ENCODE results near the gene DEGS2.

Gene DEGS2

DNA sequence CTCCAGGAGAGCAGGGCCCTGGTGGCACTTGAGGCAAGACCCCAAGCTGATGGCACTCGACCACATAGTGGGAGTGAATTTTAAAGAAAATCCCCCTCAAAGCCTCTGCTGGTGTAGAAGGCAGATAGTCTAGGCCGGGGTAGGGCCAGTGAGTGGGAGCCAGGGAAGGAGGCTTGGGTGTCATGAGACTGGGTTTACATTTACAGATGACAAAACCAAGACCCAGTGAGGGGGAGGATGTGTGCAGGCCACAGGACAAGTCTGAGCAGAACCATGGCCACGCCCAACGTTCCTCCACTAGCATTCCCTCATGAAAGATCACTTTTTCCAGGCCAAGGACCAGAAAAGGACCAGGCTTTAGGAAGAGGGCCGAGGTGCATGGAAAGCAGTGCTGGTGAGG is 52.2 kb downstream of the DEGS2 start:
- no peak for DNase-seq (ENCODE audit: low read depth)
- TF ChIP-seq CTCF (IDR thresholded peaks at IDR 0.05; ENCODE audit: low read depth, low read length) (no peak), MYC (IDR thresholded peaks at IDR 0.05; ENCODE audit: low read depth, low read length) (no peak)
- no peak overlapping the region for H3K4me3 ChIP-seq (ENCODE audit: low read depth, low read length)

DNA sequence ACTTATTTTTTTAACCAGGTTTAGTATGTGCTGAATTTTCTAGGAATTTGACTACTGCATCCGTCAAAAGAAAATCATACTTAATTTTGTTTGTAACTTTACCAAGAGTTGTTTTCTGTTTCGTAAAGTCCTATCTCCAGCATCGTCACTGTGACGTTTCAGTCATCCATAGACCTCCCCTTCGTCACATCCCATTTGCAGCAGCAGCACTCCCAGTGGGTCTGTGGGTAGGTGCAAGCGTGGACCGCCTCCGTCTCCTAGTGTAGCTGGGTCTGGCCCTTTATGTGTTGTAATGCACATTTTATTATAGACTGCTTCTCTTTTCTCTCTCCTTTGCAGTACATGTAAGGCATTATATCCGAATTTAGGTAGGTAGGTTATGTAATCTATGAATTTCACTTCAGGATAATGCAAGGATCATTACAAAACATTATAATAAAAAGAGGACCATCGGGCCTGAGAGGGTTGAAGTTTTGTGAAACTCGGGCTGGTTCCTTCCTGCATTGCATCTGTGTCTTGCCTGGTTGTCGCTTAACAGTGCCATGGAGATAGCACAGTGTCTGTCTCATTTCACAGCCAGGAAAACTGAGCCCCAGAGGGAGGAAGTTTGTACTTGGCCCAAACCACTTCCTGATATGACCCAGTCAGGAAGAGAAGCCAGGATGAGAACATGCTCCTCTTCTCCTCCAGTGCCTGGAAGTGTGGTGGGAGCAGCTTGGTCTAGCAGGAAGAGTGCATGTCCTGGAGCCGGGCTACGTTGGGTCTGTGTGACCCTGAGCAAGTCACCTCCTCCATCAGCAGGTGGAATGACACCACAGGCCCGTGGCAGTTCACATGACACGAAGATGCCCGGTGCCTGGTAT is 53.0 kb downstream of the DEGS2 start:
- TF ChIP-seq MYC (IDR thresholded peaks at IDR 0.05; ENCODE audit: low read depth, low read length) (no peak), CTCF (IDR thresholded peaks at IDR 0.05; ENCODE audit: low read depth, low read length) (no peak), MAX (IDR thresholded peaks at IDR 0.05; ENCODE audit: low read depth, low read length) (no peak), POLR2A (IDR thresholded peaks at IDR 0.05; ENCODE audit: extremely low read depth, insufficient read length) (no peak)
- no peak overlapping the region for H3K4me3 ChIP-seq (ENCODE audit: low read depth, low read length)
- no peak for DNase-seq (ENCODE audit: low read depth)

- no peak for DNase-seq (ENCODE audit: low read depth)
- TF ChIP-seq POLR2A (IDR thresholded peaks at IDR 0.05; ENCODE audit: extremely low read depth, insufficient read length) (no peak), CTCF (IDR thresholded peaks at IDR 0.05; ENCODE audit: low read depth, low read length) (no peak), MYC (IDR thresholded peaks at IDR 0.05; ENCODE audit: low read depth, low read length) (no peak), MAX (IDR thresholded peaks at IDR 0.05; ENCODE audit: low read depth, low read length) (no peak)
- H3K4me3 ChIP-seq (ENCODE audit: low read depth, low read length): no peak overlapping the region
Observed at GRCh38 chr14:100105357-100106169, 53.9 kb downstream of the DEGS2 start.

GRCh38 chr14:100104523-100105300 is 54.7 kb downstream of the DEGS2 start:
- no peak overlapping the region for H3K4me3 ChIP-seq (ENCODE audit: low read depth, low read length)
- TF ChIP-seq MYC (IDR thresholded peaks at IDR 0.05; ENCODE audit: low read depth, low read length) (no peak), CTCF (IDR thresholded peaks at IDR 0.05; ENCODE audit: low read depth, low read length) (peak; percentile 16)
- no peak for DNase-seq (ENCODE audit: low read depth)

DNA sequence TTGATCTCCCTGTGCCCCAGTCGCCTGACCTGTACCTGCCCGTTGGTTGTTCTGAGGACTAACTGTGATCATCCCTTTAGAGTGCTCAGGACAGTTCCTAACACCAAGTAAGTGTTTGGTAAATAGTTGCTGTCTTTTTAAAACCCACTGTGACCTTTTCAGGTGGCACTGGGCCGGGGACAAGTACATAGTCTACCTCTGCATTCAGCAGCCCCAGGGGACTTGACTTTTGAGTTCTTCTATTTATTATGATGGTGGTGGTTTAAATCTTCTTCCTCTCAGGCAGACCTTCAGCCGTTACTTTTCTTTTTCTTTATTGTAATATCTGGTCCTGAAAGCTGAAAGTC is 55.5 kb downstream of the DEGS2 start:
- no peak overlapping the region for H3K4me3 ChIP-seq (ENCODE audit: low read depth, low read length)
- TF ChIP-seq POLR2A (IDR thresholded peaks at IDR 0.05; ENCODE audit: extremely low read depth, insufficient read length) (no peak), MYC (IDR thresholded peaks at IDR 0.05; ENCODE audit: low read depth, low read length) (no peak), CTCF (IDR thresholded peaks at IDR 0.05; ENCODE audit: low read depth, low read length) (no peak), MAX (IDR thresholded peaks at IDR 0.05; ENCODE audit: low read depth, low read length) (no peak)
- no peak for DNase-seq (ENCODE audit: low read depth)
